ENCODE measurements around the gene CEP85. TPM values are rescaled to one million over a fixed set of nuclear protein-coding genes. Genes with fewer than 3 reads are reported as not detected.

The CEP85 gene
- total RNA-seq, 4 donors from 2014 or later: 8.6 to 73.8 (median 13.6) TPM

GRCh38 chr1:26189331-26189730 lies 44.7 kb upstream of the CEP85 start:
- H3K27me3 ChIP-seq: no peaks in the 10 kb centered on the region
- H3K36me3 ChIP-seq: peaks cover 0 to 3% (median 0%) of the 10 kb centered on the region in 4 donors
- H3K4me3 ChIP-seq: no peak overlapping the region
- no peaks in the 10 kb centered on the region for H3K9me3 ChIP-seq
- 74 to 100% methylated on average over 1 to 6 of the region's 6 CpGs for WGBS, 2 donors (ENCODE audit: low coverage in 1 of 2)
- no peaks in the 10 kb centered on the region for H3K4me1 ChIP-seq
- no peak for DNase-seq
- in situ Hi-C loops (cut with MboI; ENCODE audit: low pct_ligation_motif_present in 1 of 4, low pct_unique_long_range_greater_than_20kb in 1 of 4, low sequenced_read_pairs in 3 of 4): no loop called here
- no peak overlapping the region for H3K27ac ChIP-seq
- TF ChIP-seq POLR2A (IDR thresholded peaks at IDR 0.05) (no peak), POLR2AphosphoS5 (IDR thresholded peaks at IDR 0.05) (no peak), CTCF (IDR thresholded peaks at IDR 0.05) (no peak), EP300 (IDR thresholded peaks at IDR 0.05; ENCODE audit: low read depth) (no peak)
- intact Hi-C loops (cut with DNase I; ENCODE audit: low total_unique reads): no loop called here

GRCh38 chr1:26189751-26190275 lies 44.2 kb upstream of the CEP85 start:
- WGBS, 2 donors (ENCODE audit: low coverage in 1 of 2): 89% methylated on average over 7 of the region's 7 CpGs; no CpG with 5 or more reads in 1 of the 2 donors
- TF ChIP-seq POLR2AphosphoS5 (IDR thresholded peaks at IDR 0.05) (no peak), CTCF (IDR thresholded peaks at IDR 0.05) (no peak), POLR2A (IDR thresholded peaks at IDR 0.05) (no peak), EP300 (IDR thresholded peaks at IDR 0.05; ENCODE audit: low read depth) (no peak)
- Histone ChIP-seq H3K36me3 (no peaks in the 10 kb centered on the region), H3K27ac (no peak overlapping the region), H3K4me3 (no peak overlapping the region), H3K4me1 (no peaks in the 10 kb centered on the region), H3K9me3 (no peaks in the 10 kb centered on the region), H3K27me3 (no peaks in the 10 kb centered on the region)
- no peak for DNase-seq
- in situ Hi-C loops (cut with MboI; ENCODE audit: low pct_ligation_motif_present in 1 of 4, low pct_unique_long_range_greater_than_20kb in 1 of 4, low sequenced_read_pairs in 3 of 4) (no loop called here), intact Hi-C loops (cut with DNase I; ENCODE audit: low total_unique reads) (no loop called here)

- intact Hi-C loops (cut with DNase I; ENCODE audit: low total_unique reads): no loop called here
- DNase-seq: no peak
- WGBS, 2 donors (ENCODE audit: low coverage in 1 of 2): 59% methylated on average over 16 of the region's 16 CpGs; no CpG with 5 or more reads in 1 of the 2 donors
Measured at GRCh38 chr1:26190373-26190987, 43.5 kb upstream of the CEP85 start, which contains the start of gene CATSPER4. Gene CATSPER4 (plus strand): TSS chr1:26190602. CDS start chr1:26190628, 26 bp downstream.

GRCh38 chr1:26191739-26192138 lies 42.3 kb upstream of the CEP85 start:
- TF ChIP-seq CTCF (IDR thresholded peaks at IDR 0.05) (no peak), EP300 (IDR thresholded peaks at IDR 0.05; ENCODE audit: low read depth) (no peak), POLR2A (IDR thresholded peaks at IDR 0.05) (no peak), POLR2AphosphoS5 (IDR thresholded peaks at IDR 0.05) (no peak)
- in situ Hi-C loops (cut with MboI; ENCODE audit: low pct_ligation_motif_present in 1 of 4, low pct_unique_long_range_greater_than_20kb in 1 of 4, low sequenced_read_pairs in 3 of 4): no loop called here
- H3K4me1 ChIP-seq: no peaks in the 10 kb centered on the region

More at GRCh38 chr1:26190373-26190987, 43.5 kb upstream of the CEP85 start, which contains the start of gene CATSPER4:
- Histone ChIP-seq H3K9me3 (no peaks in the 10 kb centered on the region), H3K4me1 (no peaks in the 10 kb centered on the region), H3K27ac (no peak within 1 kb of the TSS), H3K27me3 (no peaks in the 10 kb centered on the region), H3K36me3 (no peaks in the 10 kb centered on the region), H3K4me3 (no peak within 1 kb of the TSS)
- TF ChIP-seq CTCF (IDR thresholded peaks at IDR 0.05) (peak in 2 of 5 experiments; percentile 7 to 13), EP300 (IDR thresholded peaks at IDR 0.05; ENCODE audit: low read depth) (no peak)
- in situ Hi-C loops (cut with MboI; ENCODE audit: low pct_ligation_motif_present in 1 of 4, low pct_unique_long_range_greater_than_20kb in 1 of 4, low sequenced_read_pairs in 3 of 4): no loop called here

More at GRCh38 chr1:26191739-26192138, 42.3 kb upstream of the CEP85 start:
- H3K27ac ChIP-seq: no peak overlapping the region
- intact Hi-C loops (cut with DNase I; ENCODE audit: low total_unique reads): no loop called here
- no peak overlapping the region for H3K4me3 ChIP-seq
- H3K27me3 ChIP-seq: no peaks in the 10 kb centered on the region
- no peaks in the 10 kb centered on the region for H3K36me3 ChIP-seq
- no peaks in the 10 kb centered on the region for H3K9me3 ChIP-seq
- 47 to 88% methylated on average over 1 to 3 of the region's 3 CpGs for WGBS, 2 donors (ENCODE audit: low coverage in 1 of 2)
- DNase-seq: no peak
